IMR-90 (cell line): ENCODE results near the gene PLCB2. TPM values are rescaled to one million over a fixed set of nuclear protein-coding genes. Genes with fewer than 3 reads are reported as not detected.

Source experiments
- ATAC-seq: fragments of 200-7000 bp; cut with Tn5 transposase; 2 replicates; pipeline ENCODE4 v1.9.1; 2020; ENCODE audit warnings: low read depth, mild to moderate bottlenecking, moderate library complexity
- BruUV-seq: library from RNA; stranded (reverse); fragments of 400-500 nt; replicated peaks from 2 replicates; lab custom pipeline; 2021; lab: Mats Ljungman, UMichigan
- CTCF ChIA-PET: fragments of 300-600 bp; formaldehyde crosslinking; extraction: SDS; loops from one replicate; lab custom pipeline; 2021; ENCODE audit warnings: antibody characterized with exemption; lab: Yijun Ruan, JAX
- POLR2A ChIA-PET: fragments of 300-600 bp; sonication (Branson Sonifier 250); formaldehyde crosslinking; loops from one replicate; lab custom pipeline; 2022; ENCODE audit warnings: antibody characterized with exemption; ENCODE audit not compliant: unreplicated experiment; lab: Charles Lee
- DNase-seq: peaks from one replicate; pipeline ENCODE4 v3.0.0; 2013
- H2AFZ ChIP-seq: replicated peaks from 2 replicates; pipeline ENCODE3; 2013; ENCODE audit warnings: low read length, mild to moderate bottlenecking; ENCODE audit not compliant: poor library complexity
- H2AK5ac ChIP-seq: 2 replicates; pipeline ENCODE4 v1.6.1; 2013; ENCODE audit warnings: low read depth, low read length, inconsistent platforms
- H2AK9ac ChIP-seq: replicated peaks from 2 replicates; pipeline ENCODE3; 2013; ENCODE audit warnings: mild to moderate bottlenecking, low read depth, low read length, moderate library complexity; ENCODE audit not compliant: poor library complexity
- H2BK120ac ChIP-seq: 2 replicates; pipeline ENCODE4 v1.6.1; 2013; ENCODE audit warnings: low read depth, low read length, inconsistent platforms
- H2BK15ac ChIP-seq: 3 replicates; pipeline ENCODE4 v1.6.1; 2013; ENCODE audit warnings: low read depth, low read length, inconsistent platforms
- H2BK20ac ChIP-seq: 2 replicates; pipeline ENCODE4 v1.6.1; 2013; ENCODE audit warnings: low read depth, mild to moderate bottlenecking, inconsistent platforms, low read length, moderate library complexity
- H2BK5ac ChIP-seq: 2 replicates; pipeline ENCODE4 v1.6.1; 2013; ENCODE audit warnings: mild to moderate bottlenecking, low read depth, low read length, inconsistent platforms; ENCODE audit not compliant: poor library complexity, severe bottlenecking
- H3K14ac ChIP-seq: replicated peaks from 2 replicates; pipeline ENCODE4 v1.6.1; 2013; ENCODE audit warnings: low read depth, low read length, inconsistent platforms
- H3K18ac ChIP-seq: 2 replicates; pipeline ENCODE4 v1.6.1; 2013; ENCODE audit warnings: low read depth, low read length, control low read depth
- H3K23ac ChIP-seq: 2 replicates; pipeline ENCODE4 v1.6.1; 2013; ENCODE audit warnings: low read depth, low read length, inconsistent platforms
- H3K27ac ChIP-seq: 2 replicates; pipeline ENCODE4 v1.5.1; 2013; ENCODE audit warnings: mild to moderate bottlenecking, control low read depth, low read length; ENCODE audit not compliant: insufficient read depth
- H3K27me3 ChIP-seq: 2 replicates; pipeline ENCODE4 v1.6.1; 2013; ENCODE audit warnings: low read length; ENCODE audit not compliant: control insufficient read depth, insufficient read depth
- H3K36me3 ChIP-seq: 2 replicates; pipeline ENCODE4 v1.6.1; 2013; ENCODE audit warnings: low read length, mixed read lengths; ENCODE audit not compliant: control insufficient read depth, insufficient read depth
- H3K4ac ChIP-seq: 2 replicates; pipeline ENCODE4 v1.6.1; 2013; ENCODE audit warnings: low read depth, low read length, inconsistent platforms
- H3K4me1 ChIP-seq: 2 replicates; pipeline ENCODE4 v1.6.1; 2013; ENCODE audit warnings: low read length, mixed read lengths; ENCODE audit not compliant: control insufficient read depth, insufficient read depth
- H3K4me2 ChIP-seq: 2 replicates; pipeline ENCODE4 v1.6.1; 2013; ENCODE audit warnings: low read depth, mild to moderate bottlenecking, control low read depth, low read length, moderate library complexity
- H3K4me3 ChIP-seq: 2 replicates; pipeline ENCODE4 v1.5.1; 2013; ENCODE audit warnings: low read depth, mild to moderate bottlenecking, control low read depth, low read length, moderate library complexity; ENCODE audit not compliant: insufficient read depth
- H3K56ac ChIP-seq: 2 replicates; pipeline ENCODE4 v1.6.1; 2013; ENCODE audit warnings: low read length, inconsistent platforms; ENCODE audit not compliant: insufficient read depth; ENCODE audit errors: extremely low read depth
- H3K79me1 ChIP-seq, 2 experiments: 2 replicates each; pipeline ENCODE4 v1.6.1; 2013; ENCODE audit warnings: low read length in 2 of 2, inconsistent platforms in 1 of 2, low read depth in 1 of 2
- H3K9ac ChIP-seq: 2 replicates; pipeline ENCODE4 v1.6.1; 2013; ENCODE audit warnings: low read depth, low read length, control low read depth
- H3K9me1 ChIP-seq: 2 replicates; pipeline ENCODE4 v1.6.1; 2013; ENCODE audit warnings: low read length, inconsistent platforms; ENCODE audit not compliant: insufficient read depth
- H3K9me3 ChIP-seq: 2 replicates; pipeline ENCODE4 v1.6.1; 2013; ENCODE audit warnings: low read length; ENCODE audit not compliant: control insufficient read depth, insufficient read depth
- H4K20me1 ChIP-seq: 2 replicates; pipeline ENCODE4 v1.6.1; 2013; ENCODE audit warnings: low read length, inconsistent platforms; ENCODE audit not compliant: insufficient read depth
- H4K5ac ChIP-seq: 2 replicates; pipeline ENCODE4 v1.6.1; 2013; ENCODE audit warnings: mild to moderate bottlenecking, low read depth, low read length, control low read depth
- H4K8ac ChIP-seq, 2 experiments: 2 replicates each; pipeline ENCODE4 v1.6.1; 2013; ENCODE audit warnings: low read depth in 2 of 2, low read length in 2 of 2, control low read depth in 1 of 2, inconsistent platforms in 1 of 2
- H4K91ac ChIP-seq: 2 replicates; pipeline ENCODE4 v1.6.1; 2013; ENCODE audit warnings: low read depth, low read length, inconsistent platforms; ENCODE audit not compliant: insufficient read depth
- BHLHE40 ChIP-seq: fragments of 150-350 bp; IDR thresholded peaks from 2 replicates; pipeline ENCODE4 v1.6.1; 2016; ENCODE audit warnings: mild to moderate bottlenecking, low read depth, low read length
- CEBPB ChIP-seq: IDR thresholded peaks from 2 replicates; pipeline ENCODE4 v1.6.1; 2012; ENCODE audit warnings: low read depth, low read length, improper control_type of control experiment
- CHD1 ChIP-seq: IDR thresholded peaks from 2 replicates; pipeline ENCODE4 v1.6.1; 2012; ENCODE audit warnings: low read depth, low read length, improper control_type of control experiment
- FOS ChIP-seq: fragments of 150-350 bp; IDR thresholded peaks from 2 replicates; pipeline ENCODE4 v1.6.1; 2016; ENCODE audit warnings: low read depth, low read length
- MAFK ChIP-seq: IDR thresholded peaks from 2 replicates; pipeline ENCODE4 v1.6.1; 2012; ENCODE audit warnings: low read depth, low read length, improper control_type of control experiment
- MAZ ChIP-seq: IDR thresholded peaks from 2 replicates; pipeline ENCODE4 v1.6.1; 2012; ENCODE audit warnings: low read depth, mild to moderate bottlenecking, low read length, improper control_type of control experiment, moderate library complexity, borderline replicate concordance
- MXI1 ChIP-seq: IDR thresholded peaks from 2 replicates; pipeline ENCODE4 v1.6.1; 2012; ENCODE audit warnings: low read depth, mild to moderate bottlenecking, low read length, moderate library complexity, borderline replicate concordance
- NFE2L2 ChIP-seq: fragments of 150-350 bp; IDR thresholded peaks from 2 replicates; pipeline ENCODE4 v1.6.1; 2016; ENCODE audit warnings: low read depth, mild to moderate bottlenecking, low read length
- POLR2A ChIP-seq: IDR thresholded peaks from 2 replicates; pipeline ENCODE4 v1.6.1; 2012; ENCODE audit warnings: mild to moderate bottlenecking, low read depth, low read length
- RAD21 ChIP-seq: IDR thresholded peaks from 2 replicates; pipeline ENCODE4 v1.6.1; 2012; ENCODE audit warnings: low read length, improper control_type of control experiment
- RCOR1 ChIP-seq: IDR thresholded peaks from 2 replicates; pipeline ENCODE4 v1.6.1; 2012; ENCODE audit warnings: mild to moderate bottlenecking, low read length, improper control_type of control experiment; ENCODE audit not compliant: insufficient replicate concordance
- RFX5 ChIP-seq: IDR thresholded peaks from 2 replicates; pipeline ENCODE4 v1.8.0; 2012; ENCODE audit warnings: low read depth, mild to moderate bottlenecking, low read length, moderate library complexity
- SMC3 ChIP-seq: fragments of 150-350 bp; IDR thresholded peaks from 2 replicates; pipeline ENCODE4 v1.6.1; 2016; ENCODE audit warnings: low read depth, mild to moderate bottlenecking, antibody characterized with exemption, low read length, moderate library complexity
- WGBS, 2 experiments: methylation state at CpG; one replicate each; pipeline versions ENCODE4 v1.1.5 to v1.1.7; 2013; ENCODE audit warnings: missing lambda C conversion rate in 2 of 2; ENCODE audit not compliant: insufficient read length in 1 of 2; ENCODE audit errors: extremely low coverage in 2 of 2; 5-methylcytosine and 5-hydroxymethylcytosine counted together
- dilution Hi-C: fragments of 300-500 bp; cut with HindIII; formaldehyde crosslinking; loops from one replicate; pipeline ENCODE4 v1.14.3; 2018; ENCODE audit warnings: low sequenced_read_pairs; ENCODE audit not compliant: unreplicated experiment
- in situ Hi-C: fragments of 300-500 bp; cut with MboI; formaldehyde crosslinking; loops from 3 replicates; pipeline ENCODE4 v1.14.3; 2019; ENCODE audit warnings: low sequenced_read_pairs, inconsistent platforms, mixed read lengths
- intact Hi-C: fragments of 100-400 bp; cut with micrococcal nuclease; formaldehyde crosslinking; loops from 2 replicates; pipeline ENCODE4 v1.10.0; 2022
- polyA plus RNA-seq, 3 experiments: library from polyadenylated mRNA; depleted of rRNA; stranded (reverse); fragments of >200 nt; gene quantifications; 2 replicates each; pipeline ENCODE4 v1.2.3, GENCODE V29; 2012; ENCODE audit warnings: low replicate concordance in 1 of 3
- total RNA-seq: library from RNA; depleted of rRNA; stranded (reverse); fragments of >200 nt; gene quantifications from 2 replicates; pipeline ENCODE4 v1.2.3, GENCODE V29; 2012

Gene PLCB2
- total and polyA plus RNA-seq, 2 of the 4 experiments (the other 2 are of a cell fraction), result 0.18 to 1.4 TPM

DNA sequence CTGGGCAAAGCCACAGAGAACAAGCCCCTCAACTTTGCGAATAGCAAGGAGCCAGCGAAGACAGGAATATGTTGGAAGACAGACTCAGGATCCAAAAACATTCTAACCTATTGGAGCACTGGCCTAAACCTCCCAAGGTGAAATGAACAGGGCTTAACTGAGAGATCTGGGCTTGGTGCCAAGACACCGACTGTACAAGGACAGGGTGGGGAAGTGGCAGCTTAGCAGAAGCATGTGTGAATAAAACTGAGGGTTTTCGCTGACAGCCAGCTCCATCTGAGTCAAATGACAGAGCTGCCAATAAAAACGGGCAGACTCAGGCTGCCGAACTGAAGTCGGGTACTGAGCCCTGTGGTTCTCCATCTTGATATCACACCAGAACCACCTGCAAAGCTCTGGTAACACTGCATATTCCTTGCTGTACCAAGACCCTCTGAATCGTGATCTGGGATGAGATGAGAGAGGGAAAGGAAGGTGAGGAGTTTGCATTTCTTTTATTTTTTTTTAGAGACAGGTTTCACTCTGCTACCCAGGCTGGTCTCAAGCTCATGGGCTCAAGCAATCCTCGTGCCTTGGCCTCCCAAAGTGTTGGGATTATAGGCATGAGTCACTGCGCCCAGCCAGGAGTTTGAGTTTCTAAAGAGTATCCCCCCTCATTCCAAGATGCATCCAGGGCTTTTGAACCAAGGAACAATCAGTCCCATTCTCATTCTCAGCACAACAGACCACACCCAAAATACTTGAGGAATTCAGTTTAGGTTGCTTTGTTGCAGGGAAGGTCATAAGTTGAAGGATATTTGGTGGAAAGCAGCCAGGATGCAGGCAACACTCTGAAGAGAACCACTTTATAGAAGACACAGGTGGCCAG, 6.0 kb upstream of the PLCB2 start:
- Histone ChIP-seq H3K27me3 (peaks cover 48% of the 10 kb centered on the region), H3K4ac (no peak overlapping the region), H4K20me1 (no peaks in the 10 kb centered on the region), H3K18ac (no peak overlapping the region), H2AK5ac (no peak overlapping the region), H2AK9ac (no peak overlapping the region), H3K79me1 (no peaks in the 10 kb centered on the region), H3K14ac (no peak overlapping the region), H3K9ac (no peak overlapping the region), H2BK20ac (no peak overlapping the region), H4K91ac (no peak overlapping the region), H2BK120ac (no peak overlapping the region), H2AFZ (peak overlapping the region; percentile 40), H3K9me1 (no peaks in the 10 kb centered on the region), H3K27ac (no peak overlapping the region), H2BK15ac (no peak overlapping the region), H4K8ac (no peak overlapping the region), H3K36me3 (no peaks in the 10 kb centered on the region), H4K5ac (no peak overlapping the region), H3K23ac (peak overlapping the region; percentile 50; the same call in 1 of the 2 replicates), H3K56ac (no peak overlapping the region), H3K4me3 (no peak overlapping the region), H3K9me3 (no peaks in the 10 kb centered on the region), H2BK5ac (no peak overlapping the region), H3K4me1 (no peaks in the 10 kb centered on the region), H3K4me2 (no peak overlapping the region)
- ChIA-PET POLR2A (no interaction called here), CTCF (no interaction called here)
- dilution Hi-C loops, result no loop called here
- in situ Hi-C loops, result no loop called here
- 11% methylated on average over 1 of the region's 10 CpGs; no CpG with 5 or more reads in 1 of the 2 experiments for WGBS, 2 experiments
- BruUV-seq, result no TSS peak
- TF ChIP-seq RAD21 (no peak), BHLHE40 (no peak), SMC3 (no peak), NFE2L2 (no peak), CEBPB (no peak), MXI1 (no peak), CHD1 (no peak), FOS (no peak), POLR2A (no peak), RFX5 (no peak), MAZ (no peak), MAFK (no peak), RCOR1 (no peak)
- intact Hi-C loops, result no loop called here
- ATAC-seq, result no peak
- no peak for DNase-seq
